GM18508 (cell line): ENCODE results near the gene DTX3L.
A peak's percentile ranks its signal among the peaks of the same experiment; 100 is the strongest.

Experiments
- ATAC-seq: cut with Tn5 transposase; IDR thresholded peaks from one replicate; pipeline ENCODE4 v1.9.1; 2021; ENCODE audit warnings: moderate number of reproducible peaks; ENCODE audit not compliant: insufficient read depth, unreplicated experiment

DTX3L gene

DNA sequence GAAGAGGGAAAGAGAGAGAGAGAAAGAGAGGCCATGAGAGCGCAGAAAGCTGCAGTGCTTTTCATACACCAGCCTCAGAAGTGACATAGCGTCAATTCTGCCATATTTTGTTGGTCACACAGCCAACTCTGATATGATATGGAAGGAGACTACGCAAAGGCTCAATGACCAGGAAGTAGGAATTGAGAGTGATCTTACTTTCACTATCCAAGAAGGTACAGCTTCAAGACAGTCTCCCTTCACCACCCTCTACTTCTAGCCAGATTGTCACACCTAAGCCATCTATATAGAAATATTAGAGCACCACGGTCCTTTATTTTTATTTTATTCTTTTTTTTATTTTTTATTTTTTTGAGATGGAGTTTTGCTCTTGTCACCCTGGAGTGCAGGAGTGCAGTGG is 34.4 kb downstream of the DTX3L start:
- ATAC-seq: no peak

DNA sequence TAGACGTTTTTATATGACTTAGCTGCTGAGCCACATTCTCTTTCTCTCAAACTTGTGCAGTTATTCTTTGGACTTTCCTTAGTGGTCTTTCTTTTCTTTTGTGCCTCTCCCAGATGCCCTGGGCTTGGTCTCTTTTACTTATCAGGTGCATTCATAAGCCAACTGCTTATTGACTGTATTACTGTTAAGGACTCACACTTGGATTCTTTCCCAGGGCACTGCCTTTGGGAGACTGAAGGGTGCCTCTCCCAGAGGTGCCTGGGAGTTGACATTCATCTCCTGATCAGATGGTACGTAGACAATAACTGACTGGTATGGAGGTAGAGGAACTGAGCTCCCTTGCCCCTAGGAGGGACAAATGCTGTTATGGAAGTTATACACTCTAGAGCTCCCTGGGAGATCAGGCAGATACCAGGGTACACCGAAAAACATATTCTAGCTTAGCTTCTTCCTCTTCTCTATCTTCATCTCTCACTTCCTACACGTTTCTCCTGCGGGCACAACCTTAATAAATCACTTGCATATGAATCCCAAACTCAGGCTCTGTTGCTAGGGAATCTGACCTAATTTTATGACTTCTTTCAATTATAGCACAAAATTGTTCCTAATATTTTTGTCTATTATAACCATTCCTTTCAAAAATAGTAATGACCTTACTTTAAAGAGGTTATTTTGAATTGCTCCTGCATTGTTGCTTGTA is 38.0 kb downstream of the DTX3L start:
- no peak for ATAC-seq

DNA sequence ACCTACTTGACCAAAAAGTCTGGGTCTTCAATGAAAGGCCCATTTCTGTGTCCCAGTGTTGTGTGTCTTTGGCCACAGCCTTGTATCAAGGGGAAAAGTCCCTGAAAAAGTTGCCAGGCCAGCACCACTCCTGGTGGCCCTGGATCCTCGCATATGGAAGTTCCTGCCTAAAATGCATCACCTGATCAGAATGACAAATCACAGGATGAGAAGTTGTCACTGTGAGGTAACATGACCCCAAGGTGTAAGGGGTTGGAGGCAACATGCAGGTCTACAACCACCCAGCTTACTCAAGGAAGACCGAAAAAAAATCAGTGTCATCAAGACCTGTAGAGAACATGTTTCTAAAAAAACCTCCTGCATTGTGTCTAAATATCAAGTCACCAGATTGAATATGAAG is 38.9 kb downstream of the DTX3L start:
- ATAC-seq: no peak

DNA sequence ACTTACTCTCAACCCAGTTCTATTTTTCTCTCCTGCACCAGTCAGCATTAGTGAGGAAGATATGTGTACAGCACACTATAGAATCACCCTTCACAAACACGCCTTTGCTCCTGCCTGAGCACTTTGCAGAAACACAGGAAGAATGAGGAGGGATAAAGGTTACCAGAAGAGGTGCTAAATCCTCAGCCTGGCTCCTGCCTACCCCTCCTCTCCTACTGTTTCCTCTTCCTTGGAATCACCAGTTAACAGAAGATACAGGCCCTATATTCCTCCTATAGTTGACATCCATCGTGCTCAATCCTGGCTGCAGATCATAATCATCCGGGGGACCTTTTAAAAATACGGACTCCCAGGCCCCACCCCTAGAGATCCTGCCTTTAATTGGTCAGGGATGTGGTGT is 42.2 kb downstream of the DTX3L start:
- ATAC-seq: no peak

DNA sequence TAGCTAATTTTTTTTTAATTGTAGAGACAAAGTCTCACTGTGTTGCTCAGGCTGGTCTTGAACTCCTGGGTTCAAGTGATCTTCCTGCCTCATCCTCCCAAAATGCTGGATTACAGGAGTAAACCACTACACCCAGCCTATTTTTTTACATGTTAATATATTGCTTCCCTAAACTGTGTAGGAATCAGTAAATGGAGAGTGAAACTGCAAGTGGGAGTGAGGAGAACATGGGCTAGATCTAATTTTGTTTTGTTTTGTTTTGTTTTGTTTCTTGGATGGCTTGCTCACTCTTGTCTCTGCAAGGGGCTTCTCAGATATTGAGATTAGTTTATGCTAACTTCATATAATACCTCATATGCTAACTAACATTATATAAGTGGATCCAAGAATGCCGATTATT is 44.8 kb downstream of the DTX3L start:
- no peak for ATAC-seq

DNA sequence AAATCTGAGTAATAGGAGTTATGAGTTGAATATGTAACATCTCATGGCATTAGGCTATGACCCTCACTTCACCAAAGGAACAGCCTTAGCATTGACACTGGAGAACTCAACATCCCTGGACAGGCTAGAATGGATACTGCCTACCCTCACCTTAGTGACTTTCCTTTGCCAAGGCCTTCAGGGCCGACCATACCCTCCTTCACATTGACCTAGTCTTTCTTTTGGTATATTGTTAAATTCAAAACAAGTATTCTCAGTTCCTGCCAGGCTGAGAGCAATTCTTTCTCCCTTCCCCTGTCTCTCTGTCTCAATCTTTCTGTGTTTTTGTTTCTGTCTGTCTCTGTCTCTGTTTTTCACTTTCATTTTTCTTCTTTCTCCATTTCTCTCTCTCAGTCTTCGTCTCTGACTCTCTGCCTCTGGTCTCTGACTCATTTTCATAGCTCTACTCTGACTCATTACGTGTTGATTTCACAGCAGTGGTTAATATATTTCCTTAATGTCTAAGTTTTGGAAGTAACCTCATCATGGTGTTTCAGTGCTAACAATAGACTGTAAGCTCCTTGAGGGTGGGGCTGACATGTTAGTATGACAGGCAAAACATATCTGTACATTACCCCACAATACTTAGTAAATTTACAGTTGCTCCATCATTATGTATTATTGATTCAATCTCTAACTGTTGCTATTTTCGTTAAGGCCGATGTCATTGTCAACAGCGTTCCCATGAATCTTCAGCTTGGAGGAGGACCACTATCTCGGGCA is 45.8 kb downstream of the DTX3L start:
- ATAC-seq: peak; percentile 98

DNA sequence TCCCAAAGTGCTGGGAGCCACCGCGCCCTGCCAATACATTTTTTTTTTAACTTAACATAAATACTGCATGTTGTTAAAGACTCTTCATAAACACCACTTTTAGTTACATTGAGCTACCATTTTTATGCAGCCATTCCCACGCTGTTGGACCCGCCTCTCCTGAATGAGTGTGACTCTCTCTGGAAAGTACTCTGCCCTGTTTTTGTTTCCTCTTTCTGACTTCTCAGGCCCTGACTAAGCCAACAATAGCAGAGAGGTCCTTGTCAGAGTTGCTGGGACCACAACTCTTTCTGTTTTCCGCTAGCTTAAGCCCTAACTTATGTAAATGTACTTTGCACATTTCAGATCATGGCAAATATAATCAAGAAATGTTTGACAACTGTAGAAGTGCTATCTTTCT is 48.6 kb downstream of the DTX3L start:
- ATAC-seq: no peak

DNA sequence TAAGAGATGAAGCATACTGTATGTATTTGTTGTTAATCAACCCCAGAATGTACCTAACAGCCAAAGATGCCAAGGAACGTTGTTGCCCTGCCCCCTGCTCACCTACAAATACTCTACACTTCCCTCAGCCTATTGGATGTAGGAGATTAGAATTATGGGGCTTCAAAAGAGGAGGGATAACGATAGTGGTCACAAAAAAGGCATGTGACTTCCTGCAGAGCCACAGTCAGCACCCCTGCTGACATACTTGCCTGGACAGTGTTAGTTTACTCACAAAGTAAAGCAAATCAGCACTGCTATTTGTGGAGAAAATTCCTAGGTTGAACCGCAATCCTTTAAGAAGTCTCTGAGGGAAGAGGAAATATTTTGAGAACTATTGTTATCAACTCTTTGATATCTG is 51.2 kb downstream of the DTX3L start:
- no peak for ATAC-seq

DNA sequence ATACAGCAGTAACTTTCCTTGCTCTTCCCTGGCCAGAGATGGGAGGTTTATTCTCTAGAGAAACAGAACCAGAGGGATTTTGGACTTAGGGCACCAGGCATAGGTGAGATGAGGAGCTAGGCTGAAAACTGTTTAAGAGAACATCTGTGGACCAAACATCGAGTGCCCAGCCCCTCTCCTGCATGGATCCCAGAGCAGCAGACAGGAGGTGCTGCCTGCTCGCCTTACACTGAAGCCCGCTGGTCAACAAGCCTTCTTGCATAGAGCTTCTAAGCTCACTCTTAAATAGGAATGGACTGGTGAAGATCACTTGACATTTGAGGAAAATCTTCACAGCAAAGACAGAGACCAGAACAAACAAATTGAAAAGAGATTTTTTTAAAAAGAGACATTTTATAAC is 54.5 kb downstream of the DTX3L start:
- ATAC-seq: no peak

DNA sequence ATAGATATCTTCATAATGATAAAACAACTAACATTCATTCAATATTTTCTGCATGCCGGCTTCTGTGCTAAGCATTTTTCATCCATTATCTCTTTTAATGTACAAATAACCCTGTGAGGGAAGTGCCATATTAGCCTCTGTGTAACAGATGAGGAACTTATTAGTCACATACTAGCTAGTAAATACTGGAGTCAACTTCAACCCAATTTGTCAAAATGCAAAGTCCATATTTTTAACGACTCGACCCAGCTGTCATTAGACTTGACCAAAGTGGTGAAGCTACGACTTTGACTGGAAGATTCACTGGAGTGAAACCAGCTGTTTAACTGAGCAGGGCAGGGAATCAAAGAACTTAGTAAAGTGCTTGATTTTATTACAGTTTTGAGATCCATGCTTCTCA is 54.9 kb downstream of the DTX3L start:
- ATAC-seq: no peak

DNA sequence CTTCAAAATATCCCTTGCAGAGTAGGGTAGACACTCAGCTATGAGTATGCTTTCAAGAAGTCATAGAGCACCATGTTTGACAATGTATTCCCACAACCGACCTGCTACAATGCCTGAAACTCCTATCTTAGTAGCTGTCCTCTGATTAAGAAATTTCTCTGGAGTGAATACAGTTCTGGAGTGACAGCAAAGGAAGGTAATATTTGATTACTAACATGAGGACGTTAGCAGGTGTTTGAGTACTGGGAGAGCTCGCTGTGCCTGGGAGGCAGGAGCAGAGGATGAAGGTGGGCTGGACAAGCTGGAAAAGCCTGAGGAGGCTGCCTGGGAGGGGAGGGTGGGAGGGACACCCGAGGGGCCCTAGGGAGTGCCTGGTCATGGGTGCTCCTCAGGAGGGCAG is 56.3 kb downstream of the DTX3L start:
- no peak for ATAC-seq

DNA sequence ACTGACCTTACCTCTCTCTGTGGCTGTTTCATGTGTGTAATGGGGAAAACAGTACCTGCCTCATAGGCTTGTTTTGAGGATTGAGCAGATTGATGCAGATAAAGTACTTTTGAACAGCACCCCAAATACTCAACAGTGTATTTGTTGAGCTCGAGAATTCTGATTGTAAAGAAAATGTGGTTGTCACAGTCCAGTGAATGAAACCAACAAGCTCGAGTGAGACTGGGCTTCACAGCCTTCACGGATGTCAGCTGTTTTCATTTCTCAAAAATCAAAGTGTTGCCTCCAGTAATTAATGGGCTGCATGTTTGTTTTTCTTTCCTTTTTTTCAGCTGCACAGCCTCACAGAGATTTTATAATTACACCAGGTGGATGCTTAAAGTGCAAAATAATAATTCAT is 57.0 kb downstream of the DTX3L start:
- no peak for ATAC-seq

DNA sequence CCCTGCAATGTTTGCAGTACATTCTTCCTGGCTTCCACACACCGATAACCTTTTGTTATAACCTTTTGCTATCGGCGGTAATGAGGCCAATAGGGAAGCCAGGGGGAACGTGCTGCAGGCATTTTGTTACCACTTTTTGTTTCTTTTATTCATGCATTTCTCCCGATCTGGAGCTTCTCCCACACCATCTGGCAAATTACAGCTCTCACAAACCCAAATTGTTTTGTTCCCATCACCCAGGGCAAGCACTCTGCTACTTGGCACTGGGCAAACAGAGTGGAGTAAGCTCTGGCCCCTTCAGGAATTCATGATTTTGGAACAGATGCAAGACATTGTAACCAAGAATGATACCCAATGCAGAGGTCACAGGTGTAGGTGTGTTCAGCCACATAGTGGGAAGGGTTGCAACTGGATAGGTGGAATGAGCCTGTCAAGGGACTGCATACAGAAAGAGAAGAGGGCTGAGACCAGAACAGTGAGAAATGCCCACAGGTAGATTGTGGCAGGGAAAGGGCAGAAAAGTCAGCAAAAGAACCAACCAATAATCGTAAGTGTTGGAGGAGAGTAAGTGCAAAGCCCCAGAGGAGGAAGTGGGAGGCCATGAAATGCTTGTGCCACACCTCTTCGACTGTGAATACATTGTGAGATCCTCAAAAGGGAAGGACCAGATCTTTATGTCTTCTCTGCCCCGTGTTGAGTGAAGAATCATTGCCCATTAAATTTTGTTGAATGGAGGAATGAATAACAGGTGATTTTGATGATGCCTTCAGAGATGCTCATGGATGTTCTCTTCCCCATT is 59.1 kb downstream of the DTX3L start:
- no peak for ATAC-seq
